Liver (tissue), 9 donors: Measurements from ENCODE around the gene P2RY12. TPM values are rescaled to one million over a fixed set of nuclear protein-coding genes. Genes with fewer than 3 reads are reported as not detected.

Experiments used
- DNase-seq: peaks from one replicate; pipeline ENCODE4 v3.0.0-alpha.2; 2017; ENCODE audit warnings: low spot score
- H3K27ac ChIP-seq, 2 donors: one replicate each; pipeline ENCODE4 v1.7.0; 2013; ENCODE audit warnings: inconsistent platforms in 2 of 2, low read length in 2 of 2, control low read depth in 1 of 2, low read depth in 1 of 2, mild to moderate bottlenecking in 1 of 2
- H3K27me3 ChIP-seq, 4 donors: one replicate each; pipeline versions ENCODE4 v1.6.1 to v1.7.0; 2013; ENCODE audit warnings: low read length in 3 of 4, inconsistent platforms in 1 of 4, mild to moderate bottlenecking in 1 of 4, moderate library complexity in 1 of 4; ENCODE audit not compliant: control insufficient read depth in 4 of 4, insufficient read depth in 4 of 4
- H3K36me3 ChIP-seq, 4 donors: one replicate each; pipeline versions ENCODE4 v1.6.1 to v1.7.0; 2013; ENCODE audit warnings: low read length in 3 of 4, mild to moderate bottlenecking in 3 of 4, low read depth in 1 of 4, moderate library complexity in 1 of 4; ENCODE audit not compliant: control insufficient read depth in 4 of 4, insufficient read depth in 3 of 4
- H3K4me1 ChIP-seq, 4 donors: one replicate each; pipeline versions ENCODE4 v1.6.1 to v1.7.0; 2013; ENCODE audit warnings: low read length in 3 of 4, mild to moderate bottlenecking in 3 of 4, moderate library complexity in 1 of 4; ENCODE audit not compliant: control insufficient read depth in 4 of 4, insufficient read depth in 4 of 4
- H3K4me3 ChIP-seq, 3 donors: one replicate each; pipeline versions ENCODE4 v1.6.1 to v1.7.0; 2013; ENCODE audit warnings: low read length in 3 of 3, control low read depth in 1 of 3, low read depth in 1 of 3, mild to moderate bottlenecking in 1 of 3
- H3K9ac ChIP-seq, 2 donors: one replicate each; pipeline ENCODE4 v1.7.0; 2013; ENCODE audit warnings: low read length in 2 of 2, mild to moderate bottlenecking in 2 of 2, moderate library complexity in 2 of 2, control low read depth in 1 of 2, low read depth in 1 of 2
- H3K9me3 ChIP-seq, 4 donors: one replicate each; pipeline versions ENCODE4 v1.6.1 to v1.7.0; 2013; ENCODE audit warnings: low read length in 3 of 4; ENCODE audit not compliant: control insufficient read depth in 4 of 4
- ATF3 ChIP-seq: IDR thresholded peaks from 2 replicates; pipeline ENCODE4 v1.6.1; 2016; ENCODE audit warnings: antibody characterized with exemption
- CTCF ChIP-seq: fragments of 150-350 bp; IDR thresholded peaks from 2 replicates; pipeline ENCODE4 v1.5.1; 2017; ENCODE audit warnings: improper control_type of control experiment, low read depth, low read length; ENCODE audit not compliant: missing input control
- EGR1 ChIP-seq, 2 donors: IDR thresholded peaks; 2 replicates each; pipeline ENCODE4 v1.6.1; 2016 to 2018; ENCODE audit warnings: antibody characterized with exemption in 2 of 2, low read depth in 2 of 2
- FOXA2 ChIP-seq: IDR thresholded peaks from 2 replicates; pipeline ENCODE4 v1.6.1; 2016; ENCODE audit warnings: antibody characterized with exemption
- HNF4A ChIP-seq, 2 donors: conservative IDR thresholded peaks; 2 replicates each; pipeline ENCODE4 v1.6.1; 2016; ENCODE audit warnings: antibody characterized with exemption in 2 of 2, mild to moderate bottlenecking in 2 of 2
- NR2F2 ChIP-seq: IDR thresholded peaks from 2 replicates; pipeline ENCODE4 v1.6.1; 2016; ENCODE audit warnings: antibody characterized with exemption
- SP1 ChIP-seq: IDR thresholded peaks from 2 replicates; pipeline ENCODE4 v1.6.1; 2018; ENCODE audit warnings: antibody characterized with exemption, mild to moderate bottlenecking
- TAF1 ChIP-seq: conservative IDR thresholded peaks from 2 replicates; pipeline ENCODE4 v1.6.1; 2016; ENCODE audit warnings: antibody characterized with exemption, mild to moderate bottlenecking
- ZBTB33 ChIP-seq: IDR thresholded peaks from 2 replicates; pipeline ENCODE4 v1.6.1; 2016; ENCODE audit warnings: antibody characterized with exemption
- WGBS: extraction: QIAGEN DNeasy Blood & Tissue Kit; methylation state at CpG from one replicate; pipeline ENCODE4 v1.1.7; 2013; 5-methylcytosine and 5-hydroxymethylcytosine counted together
- polyA plus RNA-seq, 2 donors: library from polyadenylated mRNA; stranded (reverse) in 1 of 2; unstranded in 1 of 2; fragments of 200-250 nt in 1 of 2; fragments of >200 nt in 1 of 2; fragmentation: Nextera tagmentation in 1 of 2; extraction: Ambion mirVana in 1 of 2; gene quantifications; one replicate each; pipeline versions ENCODE4 v1.2.1 to v1.2.3, GENCODE V29; 2013 to 2015
- total RNA-seq, 2 donors: library from RNA; depleted of rRNA; stranded (reverse); fragments of >200 nt; gene quantifications; one replicate each; pipeline ENCODE4 v1.2.3, GENCODE V29; 2014
- TF ChIP-seq, protein P1 (sequence below): IDR thresholded peaks from 2 replicates; pipeline ENCODE4 v1.6.1; 2016; ENCODE audit warnings: antibody characterized with exemption, mild to moderate bottlenecking
- donor health status: healthy.
- donor health status: healthy.
- donor health status: healthy.
- donor health status: healthy.
- donor health status: healthy.

The P2RY12 gene
- total and polyA plus RNA-seq, 4 donors, result 0.43 to 2.8 (median 1.6) TPM

- no peaks in the 10 kb centered on the region for H3K27me3 ChIP-seq
- TF ChIP-seq, protein P1, sequence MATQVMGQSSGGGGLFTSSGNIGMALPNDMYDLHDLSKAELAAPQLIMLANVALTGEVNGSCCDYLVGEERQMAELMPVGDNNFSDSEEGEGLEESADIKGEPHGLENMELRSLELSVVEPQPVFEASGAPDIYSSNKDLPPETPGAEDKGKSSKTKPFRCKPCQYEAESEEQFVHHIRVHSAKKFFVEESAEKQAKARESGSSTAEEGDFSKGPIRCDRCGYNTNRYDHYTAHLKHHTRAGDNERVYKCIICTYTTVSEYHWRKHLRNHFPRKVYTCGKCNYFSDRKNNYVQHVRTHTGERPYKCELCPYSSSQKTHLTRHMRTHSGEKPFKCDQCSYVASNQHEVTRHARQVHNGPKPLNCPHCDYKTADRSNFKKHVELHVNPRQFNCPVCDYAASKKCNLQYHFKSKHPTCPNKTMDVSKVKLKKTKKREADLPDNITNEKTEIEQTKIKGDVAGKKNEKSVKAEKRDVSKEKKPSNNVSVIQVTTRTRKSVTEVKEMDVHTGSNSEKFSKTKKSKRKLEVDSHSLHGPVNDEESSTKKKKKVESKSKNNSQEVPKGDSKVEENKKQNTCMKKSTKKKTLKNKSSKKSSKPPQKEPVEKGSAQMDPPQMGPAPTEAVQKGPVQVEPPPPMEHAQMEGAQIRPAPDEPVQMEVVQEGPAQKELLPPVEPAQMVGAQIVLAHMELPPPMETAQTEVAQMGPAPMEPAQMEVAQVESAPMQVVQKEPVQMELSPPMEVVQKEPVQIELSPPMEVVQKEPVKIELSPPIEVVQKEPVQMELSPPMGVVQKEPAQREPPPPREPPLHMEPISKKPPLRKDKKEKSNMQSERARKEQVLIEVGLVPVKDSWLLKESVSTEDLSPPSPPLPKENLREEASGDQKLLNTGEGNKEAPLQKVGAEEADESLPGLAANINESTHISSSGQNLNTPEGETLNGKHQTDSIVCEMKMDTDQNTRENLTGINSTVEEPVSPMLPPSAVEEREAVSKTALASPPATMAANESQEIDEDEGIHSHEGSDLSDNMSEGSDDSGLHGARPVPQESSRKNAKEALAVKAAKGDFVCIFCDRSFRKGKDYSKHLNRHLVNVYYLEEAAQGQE, result no peak
- no peak for TF ChIP-seq ZBTB33
- TF ChIP-seq EGR1 (IDR thresholded peaks at IDR 0.05; ENCODE audit: low read depth in 2 of 2), result no peak
- TF ChIP-seq CTCF, result no peak
- TF ChIP-seq TAF1, result no peak
- no peak for TF ChIP-seq FOXA2
- no peak for TF ChIP-seq ATF3
- no peak for TF ChIP-seq NR2F2
- TF ChIP-seq HNF4A (conservative IDR thresholded peaks at IDR 0.05), result no peak
- H3K9me3 ChIP-seq, result no peaks in the 10 kb centered on the region
- DNase-seq, result no peak
- no peak overlapping the region for H3K27ac ChIP-seq
- WGBS, result 78% methylated on average over 4 of the region's 4 CpGs
- H3K9ac ChIP-seq, result no peak overlapping the region
- H3K4me1 ChIP-seq, result no peaks in the 10 kb centered on the region
- H3K4me3 ChIP-seq, result no peak overlapping the region
- no peaks in the 10 kb centered on the region for H3K36me3 ChIP-seq
These were observed 41.2 kb upstream of the P2RY12 start for GRCh38 chr3:151425627-151426340.

DNA sequence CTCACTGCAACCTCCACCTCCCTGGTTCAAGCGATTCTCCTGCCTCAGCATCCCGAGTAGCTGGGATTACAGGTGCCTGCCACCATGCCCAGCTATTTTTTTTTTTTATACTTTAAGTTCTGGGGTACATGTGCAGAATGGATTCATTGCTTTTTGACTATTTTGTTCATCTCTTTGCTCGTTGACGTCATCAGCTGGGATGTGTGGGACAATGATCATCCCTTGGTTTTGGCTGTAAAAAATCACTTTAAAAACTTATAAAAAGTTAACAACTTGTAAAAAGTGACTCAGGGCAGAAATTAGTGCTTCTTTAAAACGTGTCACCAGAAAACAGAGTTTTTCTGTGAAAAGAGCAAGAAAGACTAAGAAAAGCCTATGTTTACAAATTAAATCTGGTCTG lies 38.5 kb upstream of the P2RY12 start:
- no peak for TF ChIP-seq SP1
- 83% methylated on average over 5 of the region's 5 CpGs for WGBS
- H3K36me3 ChIP-seq, result no peaks in the 10 kb centered on the region
- no peak overlapping the region for H3K4me3 ChIP-seq
- H3K4me1 ChIP-seq, result no peaks in the 10 kb centered on the region
- H3K9me3 ChIP-seq, result no peaks in the 10 kb centered on the region
- H3K9ac ChIP-seq, result no peak overlapping the region
- no peak overlapping the region for H3K27ac ChIP-seq
- no peaks in the 10 kb centered on the region for H3K27me3 ChIP-seq
- DNase-seq, result no peak
